Omental fat pad (tissue), 4 donors: ENCODE measurements around the gene PZP. TPM values are rescaled to one million over a fixed set of nuclear protein-coding genes. Genes with fewer than 3 reads are reported as not detected.
"Not testable (repeated sequence)": the region's sequence is repeated elsewhere in the genome, so short reads cannot be mapped to it uniquely, and the experiment has no call there.

Source experiments
- ATAC-seq: fragments of 150-250 bp; one replicate; pipeline ENCODE4 v1.9.1; 2016; ENCODE audit warnings: mild to moderate bottlenecking, moderate library complexity; ENCODE audit not compliant: low FRiP score
- DNase-seq: peaks from one replicate; pipeline ENCODE4 v3.0.0-alpha.2; 2019; ENCODE audit warnings: low spot score
- CTCF ChIP-seq, 3 donors: fragments of 450-650 bp; IDR thresholded peaks; one replicate each; pipeline ENCODE4 v1.5.1; 2016 to 2017; ENCODE audit warnings: antibody characterized with exemption in 3 of 3, mild to moderate bottlenecking in 3 of 3, moderate library complexity in 2 of 3
- total RNA-seq, 4 donors: library from RNA; depleted of rRNA; stranded (reverse); fragments of >200 nt; gene quantifications; one replicate each; pipeline ENCODE4 v1.1.0, GENCODE V29; 2016

Gene PZP
- total RNA-seq, 4 donors from 2014 or later: 0.12 to 1.6 TPM; not detected in 2

GRCh38 chr12:9198012-9198411 lies 10.2 kb downstream of the PZP start:
- DNase-seq (no peak), ATAC-seq (no peak)
- no peak for TF ChIP-seq CTCF (IDR thresholded peaks at IDR 0.05)

GRCh38 chr12:9184276-9184675 lies 23.9 kb downstream of the PZP start:
- ATAC-seq (no peak), DNase-seq (no peak)
- no peak for TF ChIP-seq CTCF (IDR thresholded peaks at IDR 0.05)

GRCh38 chr12:9180810-9181209 lies 27.4 kb downstream of the PZP start:
- ATAC-seq (no peak), DNase-seq (no peak)
- no peak for TF ChIP-seq CTCF (IDR thresholded peaks at IDR 0.05)

GRCh38 chr12:9179781-9180180 lies 28.4 kb downstream of the PZP start:
- DNase-seq (no peak), ATAC-seq (no peak)
- no peak for TF ChIP-seq CTCF (IDR thresholded peaks at IDR 0.05)

- no peak for DNase-seq
- no peak for TF ChIP-seq CTCF (IDR thresholded peaks at IDR 0.05)
- no peak for ATAC-seq
These were observed 38.1 kb downstream of the PZP start for GRCh38 chr12:9169979-9170634.

GRCh38 chr12:9167345-9167744 lies 40.9 kb downstream of the PZP start:
- ATAC-seq, DNase-seq: not testable (repeated sequence)

- ATAC-seq: no peak
- TF ChIP-seq CTCF (IDR thresholded peaks at IDR 0.05): no peak
- no peak for DNase-seq
These were observed 44.8 kb downstream of the PZP start for GRCh38 chr12:9163392-9163791.
